Amygdala (tissue), 56 donors: ENCODE results near the gene SLC26A2.
"Not testable (repeated sequence)": the region's sequence is repeated elsewhere in the genome, so short reads cannot be mapped to it uniquely, and the experiment has no call there.

ENCODE experiments used
- DNase-seq, 56 donors: peaks; one replicate each; lab custom pipeline; 2025; lab: John Stamatoyannopoulos, UW

Gene SLC26A2

GRCh38 chr5:150026682-150027172 lies 66.2 kb downstream of the SLC26A2 start:
- no peak for DNase-seq

GRCh38 chr5:150028047-150028446 lies 67.5 kb downstream of the SLC26A2 start:
- not testable (repeated sequence) for DNase-seq

- DNase-seq, result no peak
Observed at GRCh38 chr5:150033334-150033733, 72.8 kb downstream of the SLC26A2 start.

GRCh38 chr5:150034662-150035061 lies 74.1 kb downstream of the SLC26A2 start:
- DNase-seq, result no peak

- no peak for DNase-seq
Observed at GRCh38 chr5:150035139-150035895, 74.8 kb downstream of the SLC26A2 start.

DNA sequence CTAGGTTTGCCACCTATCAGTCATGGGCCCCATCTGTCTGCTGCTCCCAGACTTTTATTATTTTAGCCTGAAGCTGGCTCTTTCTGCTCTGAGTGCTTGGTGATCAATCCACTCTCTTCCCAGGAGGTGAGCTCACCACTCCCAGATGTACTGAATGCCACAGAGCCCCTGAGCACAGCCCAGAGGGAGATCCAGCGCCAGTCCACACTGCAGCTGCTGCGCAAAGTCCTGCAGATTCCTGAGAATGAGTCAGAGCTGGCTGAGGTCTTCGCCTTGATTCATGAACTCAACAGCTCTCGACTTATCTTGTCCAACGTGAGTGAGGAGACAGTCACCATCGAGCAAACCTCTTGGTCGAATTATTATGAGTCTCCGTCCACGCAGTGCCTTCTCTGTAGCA lies 76.0 kb downstream of the SLC26A2 start:
- DNase-seq, result no peak
